HCT116 (cell line): ENCODE results near the gene OPCML. TPM values are rescaled to one million over a fixed set of nuclear protein-coding genes. Genes with fewer than 3 reads are reported as not detected.

Experiments
- ATAC-seq: fragments of 200-7000 bp; cut with Tn5 transposase; 2 replicates; pipeline ENCODE4 v1.9.1; 2020; ENCODE audit warnings: mild to moderate bottlenecking, moderate library complexity
- BruUV-seq: library from RNA; stranded (reverse); fragments of 400-500 nt; replicated peaks from 2 replicates; lab custom pipeline; 2021; lab: Mats Ljungman, UMichigan
- CTCF ChIA-PET: fragments of 300-600 bp; sonication (Branson Sonifier 250); formaldehyde crosslinking; loops from one replicate; lab custom pipeline; 2021; ENCODE audit warnings: antibody characterized with exemption; lab: Charles Lee
- POLR2A ChIA-PET: fragments of 300-600, 350-600 bp; sonication (Branson Sonifier 250); formaldehyde crosslinking; loops from one replicate; lab custom pipeline; 2021; ENCODE audit warnings: antibody characterized with exemption; lab: Charles Lee
- RAD21 ChIA-PET, 2 experiments: fragments of 300-600 bp; sonication (Branson Sonifier 250); formaldehyde crosslinking; loops; one replicate each; lab custom pipeline; 2023; ENCODE audit warnings: low total read pairs in 2 of 2; ENCODE audit not compliant: uncharacterized antibody in 2 of 2, unreplicated experiment in 2 of 2, low non-redundant PET in 1 of 2; lab: Charles Lee
- DNase-seq: peaks from one replicate; pipeline ENCODE4 v3.0.0-alpha.2; 2010; ENCODE audit warnings: low read depth, low spot score
- H2AFZ ChIP-seq: fragments of 200-600 bp; shearing (Covaris generic), sonication (generic); 2 replicates; pipeline ENCODE4 v1.6.1; 2017; ENCODE audit warnings: low read depth, mixed run types, mixed read lengths, antibody characterized with exemption, low read length; ENCODE audit not compliant: poor library complexity, severe bottlenecking
- H3K27ac ChIP-seq: 2 replicates; pipeline ENCODE4 v1.5.1; 2012; ENCODE audit warnings: low read depth, low read length
- H3K27me3 ChIP-seq: fragments of 200-600 bp; sonication (generic); 2 replicates; pipeline ENCODE4 v1.6.1; 2016; ENCODE audit warnings: mixed run types, low read length, mixed read lengths; ENCODE audit not compliant: insufficient read depth
- H3K36me3 ChIP-seq, 2 experiments: fragments of 200-500 bp in 1 of 2; fragments of 200-600 bp in 1 of 2; sonication (Bioruptor generic) in 1 of 2; sonication (generic) in 1 of 2; 2 replicates each; pipeline versions ENCODE4 v1.5.1 to v1.6.1; 2014 to 2016; ENCODE audit warnings: low read length in 2 of 2, inconsistent platforms in 1 of 2, mixed read lengths in 1 of 2, mixed run types in 1 of 2; ENCODE audit not compliant: insufficient read depth in 2 of 2, control insufficient read depth in 1 of 2
- H3K4me1 ChIP-seq, 2 experiments: fragments of 200-600 bp in 1 of 2; sonication (generic) in 1 of 2; 2 replicates each; pipeline versions ENCODE4 v1.5.1 to v1.6.1; 2012 to 2017; ENCODE audit warnings: low read length in 2 of 2, inconsistent platforms in 1 of 2, mild to moderate bottlenecking in 1 of 2, mixed read lengths in 1 of 2, mixed run types in 1 of 2, moderate library complexity in 1 of 2; ENCODE audit not compliant: insufficient read depth in 2 of 2, control insufficient read depth in 1 of 2
- H3K4me2 ChIP-seq: fragments of 200-600 bp; sonication (generic); 2 replicates; pipeline ENCODE4 v1.6.1; 2017; ENCODE audit warnings: mixed run types, low read length, mixed read lengths
- H3K4me3 ChIP-seq, 2 experiments: fragments of 200-600 bp in 1 of 2; sonication (generic) in 1 of 2; replicated peaks in 1 of 2; 2 replicates each; pipeline ENCODE4 v1.5.1; 2011 to 2016; ENCODE audit warnings: low read length in 2 of 2, control low read depth in 1 of 2, low read depth in 1 of 2, mild to moderate bottlenecking in 1 of 2, mixed read lengths in 1 of 2, mixed run types in 1 of 2
- H3K79me2 ChIP-seq: fragments of 200-600 bp; sonication (generic); 2 replicates; pipeline ENCODE4 v1.6.1; 2017; ENCODE audit warnings: mild to moderate bottlenecking, mixed run types, low read length, moderate library complexity, mixed read lengths; ENCODE audit not compliant: insufficient read depth
- H3K9ac ChIP-seq: fragments of 200-600 bp; sonication (generic); 2 replicates; pipeline ENCODE4 v1.6.1; 2016; ENCODE audit warnings: low read length, mixed read lengths
- H3K9me2 ChIP-seq: fragments of 200-600 bp; sonication (generic), shearing (Covaris generic); 2 replicates; pipeline ENCODE4 v1.6.1; 2017; ENCODE audit warnings: mixed run types, mild to moderate bottlenecking, moderate library complexity; ENCODE audit not compliant: insufficient read depth
- H3K9me3 ChIP-seq, 2 experiments: fragments of 200-500 bp in 1 of 2; fragments of 200-600 bp in 1 of 2; sonication (Bioruptor generic) in 1 of 2; sonication (generic) in 1 of 2; 2 replicates each; pipeline ENCODE4 v1.6.1; 2014 to 2017; ENCODE audit warnings: low read length in 2 of 2, mixed read lengths in 2 of 2, inconsistent platforms in 1 of 2, low read depth in 1 of 2, mild to moderate bottlenecking in 1 of 2, mixed run types in 1 of 2, moderate library complexity in 1 of 2; ENCODE audit not compliant: control insufficient read depth in 1 of 2, insufficient read depth in 1 of 2
- H4K20me1 ChIP-seq: fragments of 200-600 bp; sonication (generic), shearing (Covaris generic); 2 replicates; pipeline ENCODE4 v1.6.1; 2017; ENCODE audit warnings: mixed run types, mild to moderate bottlenecking, moderate library complexity; ENCODE audit not compliant: insufficient read depth
- CEBPB ChIP-seq: IDR thresholded peaks from 2 replicates; pipeline ENCODE4 v1.6.1; 2012; ENCODE audit warnings: low read depth
- EGR1 ChIP-seq: IDR thresholded peaks from 2 replicates; pipeline ENCODE4 v1.6.1; 2012; ENCODE audit warnings: low read depth
- EZH2phosphoT487 ChIP-seq: fragments of 200-600 bp; IDR thresholded peaks from 2 replicates; pipeline ENCODE4 v1.6.1; 2018; ENCODE audit warnings: antibody characterized with exemption, borderline replicate concordance
- FOSL1 ChIP-seq: IDR thresholded peaks from 2 replicates; pipeline ENCODE4 v1.6.1; 2012; ENCODE audit warnings: low read depth
- POLR2AphosphoS5 ChIP-seq: IDR thresholded peaks from 2 replicates; pipeline ENCODE4 v1.6.1; 2011; ENCODE audit warnings: mild to moderate bottlenecking, low read depth, low read length, moderate library complexity
- RAD21 ChIP-seq: IDR thresholded peaks from 2 replicates; pipeline ENCODE4 v1.6.1; 2012; ENCODE audit warnings: low read depth, mild to moderate bottlenecking
- SIN3A ChIP-seq: IDR thresholded peaks from 2 replicates; pipeline ENCODE4 v1.6.1; 2012; ENCODE audit warnings: low read depth
- ZBTB33 ChIP-seq: IDR thresholded peaks from 2 replicates; pipeline ENCODE4 v1.6.1; 2011; ENCODE audit warnings: mild to moderate bottlenecking, low read length, moderate library complexity; ENCODE audit not compliant: insufficient replicate concordance; ENCODE audit errors: extremely low read depth
- ZNF274 ChIP-seq: fragments of 200-500 bp; sonication (Bioruptor generic); IDR thresholded peaks from 2 replicates; pipeline ENCODE4 v1.6.1; 2014; ENCODE audit warnings: mild to moderate bottlenecking, low read depth, low read length, inconsistent platforms
- intact Hi-C: fragments of 100-400 bp; cut with micrococcal nuclease; formaldehyde crosslinking; loops from 2 replicates; pipeline ENCODE4 v1.10.0; 2022
- total RNA-seq: library from RNA; stranded (reverse); gene quantifications from one replicate; pipeline ENCODE4 v1.2.1, GENCODE V29; 2021; ENCODE audit not compliant: unreplicated experiment
- TF ChIP-seq, protein P1 (sequence below), 3 experiments: fragments of 200-600 bp in 1 of 3; sonication (generic) in 1 of 3; IDR thresholded peaks in 2 of 3; conservative IDR thresholded peaks in 1 of 3; 2 replicates each; pipeline ENCODE4 v1.5.1; 2012 to 2017; ENCODE audit warnings: low read depth in 2 of 3, low read length in 2 of 3, antibody characterized with exemption in 1 of 3, borderline replicate concordance in 1 of 3, control low read depth in 1 of 3, mild to moderate bottlenecking in 1 of 3, mixed read lengths in 1 of 3, mixed run types in 1 of 3, moderate library complexity in 1 of 3; ENCODE audit not compliant: insufficient read depth in 1 of 3

OPCML gene
- total RNA-seq, 1 experiment from 2014 or later, result not detected

- no peak for ATAC-seq
- Histone ChIP-seq H2AFZ (no peak overlapping the region), H3K4me1 (no peaks in the 10 kb centered on the region), H3K27me3 (no peaks in the 10 kb centered on the region), H3K27ac (no peak overlapping the region), H4K20me1 (no peaks in the 10 kb centered on the region), H3K9me2 (no peaks in the 10 kb centered on the region), H3K9me3 (peaks cover 8 to 15% of the 10 kb centered on the region in 2 experiments; a peak in 2 of 4 replicates), H3K4me3 (no peak overlapping the region), H3K4me2 (no peak overlapping the region), H3K36me3 (no peaks in the 10 kb centered on the region), H3K9ac (no peak overlapping the region), H3K79me2 (no peaks in the 10 kb centered on the region)
- no peak for DNase-seq
- TF ChIP-seq ZBTB33 (no peak), RAD21 (no peak), ZNF274 (no peak)
- no TSS peak for BruUV-seq
- POLR2A ChIA-PET, result no interaction called here
- CTCF ChIA-PET, result no interaction called here
- intact Hi-C loops, result no loop called here
- RAD21 ChIA-PET, result no interaction called here
These were observed 644.1 kb downstream of the OPCML start for GRCh38 chr11:132888226-132888625.

DNA sequence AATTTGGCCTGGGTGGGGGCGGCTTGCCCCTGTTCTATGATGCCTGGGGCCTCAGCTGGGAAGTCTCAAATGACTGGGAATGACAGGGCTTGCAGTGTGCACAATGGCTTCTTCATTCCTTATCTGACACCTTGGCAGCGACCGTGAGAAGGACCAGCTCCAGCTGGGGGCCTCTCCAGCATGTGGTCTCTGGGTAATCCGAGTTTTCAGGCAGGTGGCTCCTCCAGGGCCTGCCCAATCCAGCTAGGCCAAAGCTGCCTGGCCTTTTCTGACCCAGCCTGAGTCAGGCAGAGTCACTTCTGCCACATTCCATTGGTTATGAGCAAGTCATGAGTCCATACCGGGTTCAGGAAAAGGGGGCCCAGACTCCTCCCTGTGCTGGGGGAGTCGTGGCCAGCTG, 646.0 kb downstream of the OPCML start:
- ATAC-seq (no peak), DNase-seq (no peak)
- Histone ChIP-seq H3K4me3 (no peak overlapping the region), H3K27ac (no peak overlapping the region), H3K27me3 (no peaks in the 10 kb centered on the region), H3K36me3 (no peaks in the 10 kb centered on the region), H3K9me3 (peaks cover 17 to 21% of the 10 kb centered on the region in 2 experiments; a peak in 2 of 4 replicates), H2AFZ (no peak overlapping the region), H3K9ac (no peak overlapping the region), H3K79me2 (no peaks in the 10 kb centered on the region), H3K4me1 (no peaks in the 10 kb centered on the region), H4K20me1 (no peaks in the 10 kb centered on the region), H3K4me2 (no peak overlapping the region), H3K9me2 (no peaks in the 10 kb centered on the region)
- ChIA-PET POLR2A (no interaction called here), CTCF (no interaction called here), RAD21 (no interaction called here)
- no peak for TF ChIP-seq FOSL1
- TF ChIP-seq POLR2AphosphoS5, result no peak
- no peak for TF ChIP-seq SIN3A
- TF ChIP-seq, protein P1, sequence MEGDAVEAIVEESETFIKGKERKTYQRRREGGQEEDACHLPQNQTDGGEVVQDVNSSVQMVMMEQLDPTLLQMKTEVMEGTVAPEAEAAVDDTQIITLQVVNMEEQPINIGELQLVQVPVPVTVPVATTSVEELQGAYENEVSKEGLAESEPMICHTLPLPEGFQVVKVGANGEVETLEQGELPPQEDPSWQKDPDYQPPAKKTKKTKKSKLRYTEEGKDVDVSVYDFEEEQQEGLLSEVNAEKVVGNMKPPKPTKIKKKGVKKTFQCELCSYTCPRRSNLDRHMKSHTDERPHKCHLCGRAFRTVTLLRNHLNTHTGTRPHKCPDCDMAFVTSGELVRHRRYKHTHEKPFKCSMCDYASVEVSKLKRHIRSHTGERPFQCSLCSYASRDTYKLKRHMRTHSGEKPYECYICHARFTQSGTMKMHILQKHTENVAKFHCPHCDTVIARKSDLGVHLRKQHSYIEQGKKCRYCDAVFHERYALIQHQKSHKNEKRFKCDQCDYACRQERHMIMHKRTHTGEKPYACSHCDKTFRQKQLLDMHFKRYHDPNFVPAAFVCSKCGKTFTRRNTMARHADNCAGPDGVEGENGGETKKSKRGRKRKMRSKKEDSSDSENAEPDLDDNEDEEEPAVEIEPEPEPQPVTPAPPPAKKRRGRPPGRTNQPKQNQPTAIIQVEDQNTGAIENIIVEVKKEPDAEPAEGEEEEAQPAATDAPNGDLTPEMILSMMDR (IDR thresholded peaks at IDR 0.05 in 2 of 3, conservative IDR thresholded peaks at IDR 0.05 in 1 of 3; ENCODE audit: borderline replicate concordance in 1 of 3, insufficient read depth in 1 of 3, low read depth in 2 of 3, low read length in 2 of 3), result no peak
- TF ChIP-seq ZNF274, result no peak
- no peak for TF ChIP-seq EGR1
- no peak for TF ChIP-seq CEBPB
- TF ChIP-seq EZH2phosphoT487, result no peak
- BruUV-seq, result no TSS peak
- intact Hi-C loops, result no loop called here
